Liver (tissue), 9 donors: ENCODE measurements around the gene ACYP2. TPM values are rescaled to one million over a fixed set of nuclear protein-coding genes. Genes with fewer than 3 reads are reported as not detected.

ENCODE experiments used
- DNase-seq: peaks from one replicate; pipeline ENCODE4 v3.0.0-alpha.2; 2017; ENCODE audit warnings: low spot score
- H3K27ac ChIP-seq, 2 donors: one replicate each; pipeline ENCODE4 v1.7.0; 2013; ENCODE audit warnings: inconsistent platforms in 2 of 2, low read length in 2 of 2, control low read depth in 1 of 2, low read depth in 1 of 2, mild to moderate bottlenecking in 1 of 2
- H3K27me3 ChIP-seq, 4 donors: one replicate each; pipeline versions ENCODE4 v1.6.1 to v1.7.0; 2013; ENCODE audit warnings: low read length in 3 of 4, inconsistent platforms in 1 of 4, mild to moderate bottlenecking in 1 of 4, moderate library complexity in 1 of 4; ENCODE audit not compliant: control insufficient read depth in 4 of 4, insufficient read depth in 4 of 4
- H3K36me3 ChIP-seq, 4 donors: one replicate each; pipeline versions ENCODE4 v1.6.1 to v1.7.0; 2013; ENCODE audit warnings: low read length in 3 of 4, mild to moderate bottlenecking in 3 of 4, low read depth in 1 of 4, moderate library complexity in 1 of 4; ENCODE audit not compliant: control insufficient read depth in 4 of 4, insufficient read depth in 3 of 4
- H3K4me1 ChIP-seq, 4 donors: one replicate each; pipeline versions ENCODE4 v1.6.1 to v1.7.0; 2013; ENCODE audit warnings: low read length in 3 of 4, mild to moderate bottlenecking in 3 of 4, moderate library complexity in 1 of 4; ENCODE audit not compliant: control insufficient read depth in 4 of 4, insufficient read depth in 4 of 4
- H3K4me3 ChIP-seq, 3 donors: one replicate each; pipeline versions ENCODE4 v1.6.1 to v1.7.0; 2013; ENCODE audit warnings: low read length in 3 of 3, control low read depth in 1 of 3, low read depth in 1 of 3, mild to moderate bottlenecking in 1 of 3
- H3K9ac ChIP-seq, 2 donors: one replicate each; pipeline ENCODE4 v1.7.0; 2013; ENCODE audit warnings: low read length in 2 of 2, mild to moderate bottlenecking in 2 of 2, moderate library complexity in 2 of 2, control low read depth in 1 of 2, low read depth in 1 of 2
- H3K9me3 ChIP-seq, 4 donors: one replicate each; pipeline versions ENCODE4 v1.6.1 to v1.7.0; 2013; ENCODE audit warnings: low read length in 3 of 4; ENCODE audit not compliant: control insufficient read depth in 4 of 4
- ATF3 ChIP-seq: IDR thresholded peaks from 2 replicates; pipeline ENCODE4 v1.6.1; 2016; ENCODE audit warnings: antibody characterized with exemption
- CTCF ChIP-seq: fragments of 150-350 bp; IDR thresholded peaks from 2 replicates; pipeline ENCODE4 v1.5.1; 2017; ENCODE audit warnings: improper control_type of control experiment, low read depth, low read length; ENCODE audit not compliant: missing input control
- EGR1 ChIP-seq, 2 donors: IDR thresholded peaks; 2 replicates each; pipeline ENCODE4 v1.6.1; 2016 to 2018; ENCODE audit warnings: antibody characterized with exemption in 2 of 2, low read depth in 2 of 2
- FOXA1 ChIP-seq: IDR thresholded peaks from 2 replicates; pipeline ENCODE4 v1.6.1; 2016; ENCODE audit warnings: antibody characterized with exemption
- FOXA2 ChIP-seq: IDR thresholded peaks from 2 replicates; pipeline ENCODE4 v1.6.1; 2016; ENCODE audit warnings: antibody characterized with exemption
- GABPA ChIP-seq, 2 donors: IDR thresholded peaks in 1 of 2; conservative IDR thresholded peaks in 1 of 2; 2 replicates each; pipeline ENCODE4 v1.6.1; 2016; ENCODE audit warnings: antibody characterized with exemption in 2 of 2, mild to moderate bottlenecking in 1 of 2, moderate library complexity in 1 of 2
- HNF4A ChIP-seq, 2 donors: conservative IDR thresholded peaks; 2 replicates each; pipeline ENCODE4 v1.6.1; 2016; ENCODE audit warnings: antibody characterized with exemption in 2 of 2, mild to moderate bottlenecking in 2 of 2
- HNF4G ChIP-seq: IDR thresholded peaks from 2 replicates; pipeline ENCODE4 v1.6.1; 2016; ENCODE audit warnings: antibody characterized with exemption
- JUND ChIP-seq, 2 donors: IDR thresholded peaks; 2 replicates each; pipeline ENCODE4 v1.6.1; 2016; ENCODE audit warnings: antibody characterized with exemption in 2 of 2
- MAX ChIP-seq: IDR thresholded peaks from 2 replicates; pipeline ENCODE4 v1.6.1; 2016; ENCODE audit warnings: antibody characterized with exemption
- NR2F2 ChIP-seq: IDR thresholded peaks from 2 replicates; pipeline ENCODE4 v1.6.1; 2016; ENCODE audit warnings: antibody characterized with exemption
- RAD21 ChIP-seq, 2 donors: IDR thresholded peaks; 2 replicates each; pipeline ENCODE4 v1.6.1; 2016; ENCODE audit warnings: antibody characterized with exemption in 2 of 2, mild to moderate bottlenecking in 2 of 2
- RXRA ChIP-seq, 2 donors: IDR thresholded peaks; 2 replicates each; pipeline ENCODE4 v1.6.1; 2017 to 2018; ENCODE audit warnings: antibody characterized with exemption in 2 of 2, mild to moderate bottlenecking in 1 of 2
- SP1 ChIP-seq: IDR thresholded peaks from 2 replicates; pipeline ENCODE4 v1.6.1; 2018; ENCODE audit warnings: antibody characterized with exemption, mild to moderate bottlenecking
- TAF1 ChIP-seq: conservative IDR thresholded peaks from 2 replicates; pipeline ENCODE4 v1.6.1; 2016; ENCODE audit warnings: antibody characterized with exemption, mild to moderate bottlenecking
- YY1 ChIP-seq: IDR thresholded peaks from 2 replicates; pipeline ENCODE4 v1.6.1; 2016; ENCODE audit warnings: antibody characterized with exemption, mild to moderate bottlenecking
- ZBTB33 ChIP-seq: IDR thresholded peaks from 2 replicates; pipeline ENCODE4 v1.6.1; 2016; ENCODE audit warnings: antibody characterized with exemption
- WGBS: extraction: QIAGEN DNeasy Blood & Tissue Kit; methylation state at CpG from one replicate; pipeline ENCODE4 v1.1.7; 2013; 5-methylcytosine and 5-hydroxymethylcytosine counted together
- polyA plus RNA-seq, 2 donors: library from polyadenylated mRNA; stranded (reverse) in 1 of 2; unstranded in 1 of 2; fragments of 200-250 nt in 1 of 2; fragments of >200 nt in 1 of 2; fragmentation: Nextera tagmentation in 1 of 2; extraction: Ambion mirVana in 1 of 2; gene quantifications; one replicate each; pipeline versions ENCODE4 v1.2.1 to v1.2.3, GENCODE V29; 2013 to 2015
- total RNA-seq, 2 donors: library from RNA; depleted of rRNA; stranded (reverse); fragments of >200 nt; gene quantifications; one replicate each; pipeline ENCODE4 v1.2.3, GENCODE V29; 2014
- TF ChIP-seq, protein P1 (sequence below): IDR thresholded peaks from 2 replicates; pipeline ENCODE4 v1.6.1; 2016; ENCODE audit warnings: antibody characterized with exemption, mild to moderate bottlenecking
- donor health status: healthy.
- donor health status: healthy.
- donor health status: healthy.
- donor health status: healthy.
- donor health status: healthy.

Gene ACYP2
- total RNA-seq (10 to 100 TPM; 13.1 to 14.4 TPM), polyA plus RNA-seq (10 to 100 TPM; 16.4 to 44.3 TPM)

GRCh38 chr2:54115284-54116137, at the start of gene ACYP2:
TSS of gene ACYP2 (plus strand) at chr2:54115615.
- under 1% methylated on average over 57 of the region's 57 CpGs for WGBS
- Histone ChIP-seq H3K36me3 (peaks cover 0 to 12% (median 1%) of the 10 kb centered on the region in 4 donors), H3K4me1 (peaks cover 0 to 9% (median 3%) of the 10 kb centered on the region in 4 donors), H3K4me3 (peak within 1 kb of the TSS; percentile 69 to 95 (median 80)), H3K27ac (peak within 1 kb of the TSS; percentile 99 to 100), H3K9me3 (peaks cover 0 to 5% (median 2%) of the 10 kb centered on the region in 4 donors), H3K9ac (peak within 1 kb of the TSS; percentile 78 to 94), H3K27me3 (no peaks in the 10 kb centered on the region)
- peak; percentile 91 for TF ChIP-seq TAF1
- TF ChIP-seq HNF4A (conservative IDR thresholded peaks at IDR 0.05) = no peak
- TF ChIP-seq ATF3 = peak; percentile 29
- TF ChIP-seq YY1 = peak; percentile 98
- no peak for TF ChIP-seq FOXA2
- peak; percentile 52 to 59 for TF ChIP-seq RXRA (IDR thresholded peaks at IDR 0.05)
- no peak for TF ChIP-seq FOXA1
- TF ChIP-seq EGR1 (IDR thresholded peaks at IDR 0.05; ENCODE audit: low read depth in 2 of 2) = peak; percentile 35 to 59
- TF ChIP-seq, protein P1, sequence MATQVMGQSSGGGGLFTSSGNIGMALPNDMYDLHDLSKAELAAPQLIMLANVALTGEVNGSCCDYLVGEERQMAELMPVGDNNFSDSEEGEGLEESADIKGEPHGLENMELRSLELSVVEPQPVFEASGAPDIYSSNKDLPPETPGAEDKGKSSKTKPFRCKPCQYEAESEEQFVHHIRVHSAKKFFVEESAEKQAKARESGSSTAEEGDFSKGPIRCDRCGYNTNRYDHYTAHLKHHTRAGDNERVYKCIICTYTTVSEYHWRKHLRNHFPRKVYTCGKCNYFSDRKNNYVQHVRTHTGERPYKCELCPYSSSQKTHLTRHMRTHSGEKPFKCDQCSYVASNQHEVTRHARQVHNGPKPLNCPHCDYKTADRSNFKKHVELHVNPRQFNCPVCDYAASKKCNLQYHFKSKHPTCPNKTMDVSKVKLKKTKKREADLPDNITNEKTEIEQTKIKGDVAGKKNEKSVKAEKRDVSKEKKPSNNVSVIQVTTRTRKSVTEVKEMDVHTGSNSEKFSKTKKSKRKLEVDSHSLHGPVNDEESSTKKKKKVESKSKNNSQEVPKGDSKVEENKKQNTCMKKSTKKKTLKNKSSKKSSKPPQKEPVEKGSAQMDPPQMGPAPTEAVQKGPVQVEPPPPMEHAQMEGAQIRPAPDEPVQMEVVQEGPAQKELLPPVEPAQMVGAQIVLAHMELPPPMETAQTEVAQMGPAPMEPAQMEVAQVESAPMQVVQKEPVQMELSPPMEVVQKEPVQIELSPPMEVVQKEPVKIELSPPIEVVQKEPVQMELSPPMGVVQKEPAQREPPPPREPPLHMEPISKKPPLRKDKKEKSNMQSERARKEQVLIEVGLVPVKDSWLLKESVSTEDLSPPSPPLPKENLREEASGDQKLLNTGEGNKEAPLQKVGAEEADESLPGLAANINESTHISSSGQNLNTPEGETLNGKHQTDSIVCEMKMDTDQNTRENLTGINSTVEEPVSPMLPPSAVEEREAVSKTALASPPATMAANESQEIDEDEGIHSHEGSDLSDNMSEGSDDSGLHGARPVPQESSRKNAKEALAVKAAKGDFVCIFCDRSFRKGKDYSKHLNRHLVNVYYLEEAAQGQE = peak; percentile 95
- TF ChIP-seq CTCF = no peak
- TF ChIP-seq SP1 = peak; percentile 64
- no peak for TF ChIP-seq MAX
- TF ChIP-seq ZBTB33 = no peak
- peak; percentile 51 to 54 for TF ChIP-seq RAD21 (IDR thresholded peaks at IDR 0.05)
- TF ChIP-seq GABPA (IDR thresholded peaks at IDR 0.05 in 1 of 2, conservative IDR thresholded peaks at IDR 0.05 in 1 of 2) = peak; percentile 65 to 91
- TF ChIP-seq JUND (IDR thresholded peaks at IDR 0.05) = peak in 1 of 2 donors; percentile 23
- TF ChIP-seq HNF4G = no peak
- peak; percentile 74 for TF ChIP-seq NR2F2
- DNase-seq = peak; percentile 95
